GM21576 (cell line): ENCODE measurements around the gene NAB1.

Experiments
- ATAC-seq: cut with Tn5 transposase; IDR thresholded peaks from one replicate; pipeline ENCODE4 v1.9.1; 2021; ENCODE audit warnings: mild to moderate bottlenecking, moderate library complexity; ENCODE audit not compliant: unreplicated experiment

The NAB1 gene

GRCh38 chr2:190711069-190711468 is 62.2 kb downstream of the NAB1 start:
- no peak for ATAC-seq

GRCh38 chr2:190713471-190713870 is 64.6 kb downstream of the NAB1 start:
- no peak for ATAC-seq

GRCh38 chr2:190714958-190715357 is 66.1 kb downstream of the NAB1 start:
- no peak for ATAC-seq

- no peak for ATAC-seq
These were observed 67.4 kb downstream of the NAB1 start for GRCh38 chr2:190716176-190716807.

DNA sequence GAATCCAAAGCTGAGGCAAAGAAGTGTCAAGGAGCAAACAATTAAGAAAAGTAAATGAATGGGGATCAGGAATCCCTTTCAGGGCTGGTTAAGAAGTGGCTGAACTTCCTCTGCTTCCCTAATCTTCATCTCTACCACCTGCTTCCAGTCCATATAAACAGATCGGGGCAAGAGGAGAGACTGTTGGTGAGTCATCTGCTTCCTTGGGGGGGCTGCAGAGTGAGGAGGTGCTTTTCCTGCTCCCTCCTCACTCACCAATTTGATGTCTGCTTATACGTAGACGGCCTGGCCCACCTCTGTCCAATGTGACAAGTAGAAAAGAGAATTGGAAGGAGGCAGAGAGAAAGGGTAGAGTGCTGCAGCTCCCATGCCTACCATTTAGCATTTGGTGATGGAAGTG is 68.4 kb downstream of the NAB1 start:
- ATAC-seq: no peak

- ATAC-seq: no peak
These were observed 69.1 kb downstream of the NAB1 start for GRCh38 chr2:190717764-190718651.

- ATAC-seq: peak; percentile 62
These were observed 70.0 kb downstream of the NAB1 start for GRCh38 chr2:190718652-190719526.

DNA sequence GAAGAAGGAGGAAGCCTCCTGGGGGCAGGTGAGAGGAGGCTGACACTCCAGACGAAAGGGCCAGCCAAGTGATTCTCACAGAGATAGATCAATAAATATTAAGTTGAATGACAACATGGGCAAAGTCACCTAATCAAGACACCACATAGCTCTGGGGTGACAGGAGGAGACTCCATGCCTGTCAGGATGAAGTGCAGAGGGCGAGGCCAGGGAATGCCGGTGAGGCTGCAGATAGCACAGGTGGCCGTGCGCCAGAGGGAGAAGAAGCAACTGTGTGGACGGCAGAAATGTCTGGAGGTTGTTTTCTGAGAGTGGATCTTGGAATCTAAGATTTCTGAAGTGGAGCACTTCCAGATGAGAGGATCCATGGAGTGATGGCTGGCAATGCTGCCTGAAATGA is 71.4 kb downstream of the NAB1 start:
- ATAC-seq: no peak

DNA sequence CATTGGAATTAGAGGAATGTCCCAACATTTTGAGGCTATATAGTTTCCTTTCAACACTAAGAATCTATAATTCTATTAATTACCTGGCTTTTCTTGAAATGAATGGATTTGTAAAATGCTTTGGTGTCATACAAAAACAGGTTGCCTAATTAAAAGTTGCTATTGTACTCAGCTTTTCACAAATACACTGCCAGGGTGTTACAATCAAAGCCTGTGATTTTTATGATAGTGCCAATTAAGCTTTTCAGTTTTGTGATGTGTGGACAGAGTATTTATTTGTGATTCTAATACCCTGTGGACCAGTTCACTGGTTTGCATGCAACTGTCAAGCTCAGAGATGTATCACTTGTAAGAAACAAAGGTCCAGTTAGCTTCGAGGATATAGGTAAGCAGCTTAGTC is 71.8 kb downstream of the NAB1 start:
- no peak for ATAC-seq

- peak; percentile 51 for ATAC-seq
These were observed 73.3 kb downstream of the NAB1 start for GRCh38 chr2:190722061-190722759.

- no peak for ATAC-seq
These were observed 74.0 kb downstream of the NAB1 start for GRCh38 chr2:190722835-190723234.

- no peak for ATAC-seq
These were observed 74.7 kb downstream of the NAB1 start for GRCh38 chr2:190723397-190724090.

GRCh38 chr2:190726255-190726654 is 77.4 kb downstream of the NAB1 start:
- no peak for ATAC-seq

- no peak for ATAC-seq
These were observed 87.5 kb downstream of the NAB1 start for GRCh38 chr2:190736355-190736754.

GRCh38 chr2:190740449-190740848 is 91.6 kb downstream of the NAB1 start:
- ATAC-seq: no peak
